ENCODE data around the gene PAFAH1B1. TPM values are rescaled to one million over a fixed set of nuclear protein-coding genes. Genes with fewer than 3 reads are reported as not detected.

PAFAH1B1 gene
- total RNA-seq, 4 donors from 2014 or later: 24.1 to 145 (median 98.8) TPM

DNA sequence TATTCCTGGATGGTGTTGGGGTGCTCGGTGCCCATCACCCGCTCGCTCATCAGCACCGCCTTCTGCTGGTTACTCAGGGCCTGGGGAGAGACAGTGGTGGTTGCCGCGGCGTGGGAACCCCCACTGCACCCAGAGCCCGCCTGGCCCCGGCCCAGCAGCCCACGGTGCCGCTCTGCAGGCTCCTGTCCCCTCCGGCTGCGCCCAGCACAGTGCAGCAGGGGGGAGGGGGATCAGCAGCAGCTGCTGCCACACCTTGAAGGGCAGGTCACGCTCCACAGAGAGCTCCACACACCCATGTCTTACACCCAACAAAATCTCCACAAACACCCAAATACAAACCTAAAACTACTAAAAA is 99.3 kb downstream of the PAFAH1B1 start:
- Histone ChIP-seq H3K27ac (no peak overlapping the region), H3K27me3 (no peaks in the 10 kb centered on the region), H3K4me1 (peaks cover 0 to 4% (median 0%) of the 10 kb centered on the region in 4 donors), H3K36me3 (peaks cover 0 to 63% (median 15%) of the 10 kb centered on the region in 4 donors), H3K9me3 (no peaks in the 10 kb centered on the region), H3K4me3 (no peak overlapping the region)
- TF ChIP-seq EP300 (IDR thresholded peaks at IDR 0.05; ENCODE audit: low read depth): no peak
- TF ChIP-seq, protein P1, sequence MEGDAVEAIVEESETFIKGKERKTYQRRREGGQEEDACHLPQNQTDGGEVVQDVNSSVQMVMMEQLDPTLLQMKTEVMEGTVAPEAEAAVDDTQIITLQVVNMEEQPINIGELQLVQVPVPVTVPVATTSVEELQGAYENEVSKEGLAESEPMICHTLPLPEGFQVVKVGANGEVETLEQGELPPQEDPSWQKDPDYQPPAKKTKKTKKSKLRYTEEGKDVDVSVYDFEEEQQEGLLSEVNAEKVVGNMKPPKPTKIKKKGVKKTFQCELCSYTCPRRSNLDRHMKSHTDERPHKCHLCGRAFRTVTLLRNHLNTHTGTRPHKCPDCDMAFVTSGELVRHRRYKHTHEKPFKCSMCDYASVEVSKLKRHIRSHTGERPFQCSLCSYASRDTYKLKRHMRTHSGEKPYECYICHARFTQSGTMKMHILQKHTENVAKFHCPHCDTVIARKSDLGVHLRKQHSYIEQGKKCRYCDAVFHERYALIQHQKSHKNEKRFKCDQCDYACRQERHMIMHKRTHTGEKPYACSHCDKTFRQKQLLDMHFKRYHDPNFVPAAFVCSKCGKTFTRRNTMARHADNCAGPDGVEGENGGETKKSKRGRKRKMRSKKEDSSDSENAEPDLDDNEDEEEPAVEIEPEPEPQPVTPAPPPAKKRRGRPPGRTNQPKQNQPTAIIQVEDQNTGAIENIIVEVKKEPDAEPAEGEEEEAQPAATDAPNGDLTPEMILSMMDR (IDR thresholded peaks at IDR 0.05): no peak
- no peak for TF ChIP-seq POLR2A (IDR thresholded peaks at IDR 0.05)
- TF ChIP-seq POLR2AphosphoS5 (IDR thresholded peaks at IDR 0.05): no peak
- in situ Hi-C loops (cut with MboI; ENCODE audit: low pct_ligation_motif_present in 1 of 4, low pct_unique_long_range_greater_than_20kb in 1 of 4, low sequenced_read_pairs in 3 of 4): no loop called here
- intact Hi-C loops (cut with DNase I; ENCODE audit: low total_unique reads): no loop called here
- no peak for DNase-seq
- WGBS, 2 donors (ENCODE audit: low coverage in 1 of 2): 79 to 100% methylated on average over 3 to 14 of the region's 14 CpGs

DNA sequence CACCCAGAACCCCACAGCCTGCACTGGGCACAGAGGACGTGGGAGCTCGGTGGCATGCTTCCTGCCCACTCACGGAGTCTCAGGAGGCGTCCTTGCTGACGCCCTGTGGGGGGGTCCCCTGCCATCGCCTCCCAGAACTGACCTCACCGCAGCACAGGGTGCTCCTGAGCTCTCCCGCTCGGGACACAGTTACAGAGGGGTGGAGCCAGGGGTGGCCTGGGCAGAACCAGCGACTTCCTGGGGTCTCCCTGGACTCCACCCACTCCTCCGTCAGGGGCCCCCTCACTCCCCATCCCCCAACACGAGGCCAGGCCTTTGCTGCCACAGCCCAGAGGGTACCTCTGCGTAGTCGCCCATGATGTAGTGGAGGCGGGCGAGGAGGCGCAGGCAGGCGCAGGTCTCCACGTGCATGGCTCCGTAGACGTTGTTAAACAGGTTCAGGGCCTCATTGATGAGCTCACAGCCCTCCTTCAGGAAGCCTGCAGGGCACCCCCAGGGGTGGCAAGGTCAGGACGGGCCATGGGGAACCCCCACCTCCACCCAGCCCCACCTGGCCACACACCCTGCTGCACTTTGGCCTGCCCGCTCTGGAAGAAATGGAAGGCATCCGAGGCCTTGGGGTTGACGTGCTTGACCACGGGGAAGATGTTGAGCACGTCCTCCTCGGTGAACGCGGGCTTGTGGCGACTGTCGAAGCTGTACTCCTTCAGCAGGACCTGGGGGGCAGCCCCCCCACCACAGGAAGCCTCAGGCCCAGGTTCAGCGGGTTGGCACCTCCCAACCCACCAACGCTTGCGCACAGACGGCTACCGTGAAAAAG is 100.3 kb downstream of the PAFAH1B1 start:
- Histone ChIP-seq H3K4me3 (no peak overlapping the region), H3K36me3 (peaks cover 0 to 70% (median 15%) of the 10 kb centered on the region in 4 donors), H3K27ac (no peak overlapping the region), H3K9me3 (no peaks in the 10 kb centered on the region), H3K27me3 (no peaks in the 10 kb centered on the region), H3K4me1 (no peaks in the 10 kb centered on the region)
- intact Hi-C loops (cut with DNase I; ENCODE audit: low total_unique reads) (no loop called here), in situ Hi-C loops (cut with MboI; ENCODE audit: low pct_ligation_motif_present in 1 of 4, low pct_unique_long_range_greater_than_20kb in 1 of 4, low sequenced_read_pairs in 3 of 4) (no loop called here)
- 86% methylated on average over 37 of the region's 37 CpGs; no CpG with 5 or more reads in 1 of the 2 donors for WGBS, 2 donors (ENCODE audit: low coverage in 1 of 2)
- peak; percentile 7 for DNase-seq
- TF ChIP-seq EP300 (IDR thresholded peaks at IDR 0.05; ENCODE audit: low read depth): no peak
- TF ChIP-seq, protein P1 (IDR thresholded peaks at IDR 0.05): no peak
- no peak for TF ChIP-seq POLR2AphosphoS5 (IDR thresholded peaks at IDR 0.05)
- no peak for TF ChIP-seq POLR2A (IDR thresholded peaks at IDR 0.05)

DNA sequence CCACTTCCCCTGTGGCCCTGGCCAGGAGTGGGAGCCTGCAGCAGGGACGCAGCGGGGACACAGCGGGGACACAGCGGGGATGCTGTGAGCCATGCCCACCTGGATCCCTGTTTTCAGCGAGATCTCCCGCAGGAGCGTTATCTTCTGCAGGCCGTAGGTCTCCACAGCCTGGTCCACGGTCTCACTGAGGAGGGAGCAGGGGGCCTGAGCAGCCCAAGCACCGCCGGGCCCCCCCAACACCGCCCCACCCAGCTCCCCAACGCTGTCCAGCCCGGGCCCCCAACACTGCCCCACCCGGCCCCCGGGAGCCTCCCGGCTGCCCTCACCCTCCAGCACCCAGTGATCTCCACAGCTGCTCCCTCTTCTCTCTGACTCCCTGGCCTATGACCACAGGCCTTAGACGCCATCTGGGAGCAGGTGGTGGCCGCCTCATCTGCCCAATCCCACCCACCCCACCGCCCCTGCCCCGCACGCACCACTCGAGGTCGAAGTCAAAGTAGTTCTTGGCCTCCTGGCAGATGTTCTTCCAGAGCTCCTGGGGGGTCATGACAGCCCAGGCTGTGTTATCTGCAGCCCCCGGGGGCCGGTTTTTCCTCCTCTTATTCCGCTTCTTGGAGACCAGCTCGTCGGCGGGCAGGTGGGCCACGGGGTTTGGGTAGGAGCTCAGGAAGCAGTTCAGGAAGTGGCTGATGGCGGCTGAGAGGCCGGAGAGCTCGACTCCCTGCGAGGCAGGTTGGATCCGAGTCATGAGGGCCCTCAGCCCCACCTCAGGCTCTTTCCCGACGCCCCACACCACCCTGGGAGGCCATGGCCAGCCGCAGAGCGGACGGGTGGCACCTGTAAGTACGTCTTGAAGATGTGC is 101.2 kb downstream of the PAFAH1B1 start:
- TF ChIP-seq, protein P1 (IDR thresholded peaks at IDR 0.05): no peak
- TF ChIP-seq POLR2A (IDR thresholded peaks at IDR 0.05): no peak
- no peak for TF ChIP-seq EP300 (IDR thresholded peaks at IDR 0.05; ENCODE audit: low read depth)
- no peak for TF ChIP-seq POLR2AphosphoS5 (IDR thresholded peaks at IDR 0.05)
- no peak overlapping the region for H3K27ac ChIP-seq
- H3K4me3 ChIP-seq: no peak overlapping the region
- in situ Hi-C loops (cut with MboI; ENCODE audit: low pct_ligation_motif_present in 1 of 4, low pct_unique_long_range_greater_than_20kb in 1 of 4, low sequenced_read_pairs in 3 of 4) (no loop called here), intact Hi-C loops (cut with DNase I; ENCODE audit: low total_unique reads) (no loop called here)
- peaks cover 0 to 74% (median 15%) of the 10 kb centered on the region in 4 donors for H3K36me3 ChIP-seq
- 92% methylated on average over 38 of the region's 42 CpGs; no CpG with 5 or more reads in 1 of the 2 donors for WGBS, 2 donors (ENCODE audit: low coverage in 1 of 2)
- H3K27me3 ChIP-seq: no peaks in the 10 kb centered on the region
- no peaks in the 10 kb centered on the region for H3K9me3 ChIP-seq
- peak; percentile 7 for DNase-seq
- no peaks in the 10 kb centered on the region for H3K4me1 ChIP-seq

All from transverse colon (tissue), 4 donors.